Ovary (tissue), 9 donors: ENCODE results near the gene RGS7. TPM values are rescaled to one million over a fixed set of nuclear protein-coding genes. Genes with fewer than 3 reads are reported as not detected.
"Not testable (repeated sequence)": the region's sequence is repeated elsewhere in the genome, so short reads cannot be mapped to it uniquely, and the experiment has no call there.

Source experiments
- DNase-seq, 5 donors: peaks; one replicate each; pipeline ENCODE4 v3.0.0-alpha.2; 2019 to 2020
- H3K27ac ChIP-seq, 2 donors: fragments of 200-600 bp; one replicate each; pipeline versions ENCODE4 v1.5.1 to v1.8.0; 2019 to 2022
- H3K27me3 ChIP-seq: fragments of 200-600 bp; one replicate; pipeline ENCODE4 v1.8.0; 2022
- H3K36me3 ChIP-seq: fragments of 200-600 bp; sonication (generic); one replicate; pipeline ENCODE4 v1.5.1; 2019
- H3K4me1 ChIP-seq: one replicate; pipeline ENCODE4 v1.8.1; 2013; ENCODE audit warnings: mild to moderate bottlenecking, moderate library complexity; ENCODE audit not compliant: insufficient read depth
- H3K4me3 ChIP-seq: fragments of 200-600 bp; sonication (generic); one replicate; pipeline ENCODE4 v1.5.1; 2017
- H3K9me3 ChIP-seq, 2 donors: fragments of 200-600 bp in 1 of 2; sonication (generic) in 1 of 2; one replicate each; pipeline versions ENCODE4 v1.5.1 to v1.8.1; 2013 to 2019; ENCODE audit warnings: mild to moderate bottlenecking in 1 of 2, moderate library complexity in 1 of 2
- CTCF ChIP-seq, 3 donors: fragments of 450-650 bp in 2 of 3; fragments of 200-600 bp in 1 of 3; IDR thresholded peaks; one replicate each; pipeline versions ENCODE4 v1.5.1 to v1.8.0; 2016 to 2022; ENCODE audit warnings: antibody characterized with exemption in 3 of 3, mild to moderate bottlenecking in 1 of 3
- EP300 ChIP-seq: sonication (generic); formaldehyde crosslinking; IDR thresholded peaks from one replicate; pipeline ENCODE4 v1.6.1; 2017; ENCODE audit warnings: antibody characterized with exemption
- POLR2A ChIP-seq: fragments of 450-650 bp; IDR thresholded peaks from one replicate; pipeline ENCODE4 v1.6.1; 2017; ENCODE audit warnings: antibody characterized with exemption, mild to moderate bottlenecking, moderate library complexity
- WGBS, 3 donors: extraction: QIAGEN DNeasy Blood & Tissue Kit in 1 of 3; methylation state at CpG; one replicate each; pipeline versions ENCODE4 v1.1.5 to v1.1.7; 2013 to 2017; 5-methylcytosine and 5-hydroxymethylcytosine counted together
- intact Hi-C, 4 donors: fragments of 100-400 bp; cut with DNase I; formaldehyde crosslinking; loops; one replicate each; pipeline versions ENCODE4 v1.11.0 to v1.15.1; 2022 to 2023
- polyA plus RNA-seq, 2 donors: library from polyadenylated mRNA; stranded (reverse); fragments of 200-250 nt in 1 of 2; fragments of 350-450 nt in 1 of 2; fragmentation: Illumina TruSeq in 1 of 2; extraction: RNeasy Lipid Tissue Mini Kit (QIAGEN cat#74804) in 1 of 2; gene quantifications; one replicate each; pipeline ENCODE4 v1.2.3, GENCODE V29; 2013 to 2014
- total RNA-seq, 7 donors: library from RNA; depleted of rRNA in 2 of 7; stranded (reverse); fragments of >200 nt in 2 of 7; fragmentation: NEBNext Ultra II Directional in 3 of 7; extraction: Animal tissue kit (Norgen Biotek cat#: 25700) in 3 of 7; gene quantifications; one replicate each; pipeline versions ENCODE4 v1.1.0 to v1.2.4, GENCODE V29; 2016 to 2023
- donor health status: DM: no; HTN: no; CAD: no; lungs with moderate emphysema.
- donor health status: DM: no; HTN: no; CAD: no.
- donor health status: Bipolar disorder and iron deficiency.
- donor health status: DM: yes; HTN: yes; CAD: no.
- donor health status: DM: no; HTN: no; CAD: no.
- donor health status: DM: yes; HTN: yes; CAD: no.

The RGS7 gene
- total and polyA plus RNA-seq, 9 donors = 0.10 to 1.00 (median 0.37) TPM; not detected in 1

DNA sequence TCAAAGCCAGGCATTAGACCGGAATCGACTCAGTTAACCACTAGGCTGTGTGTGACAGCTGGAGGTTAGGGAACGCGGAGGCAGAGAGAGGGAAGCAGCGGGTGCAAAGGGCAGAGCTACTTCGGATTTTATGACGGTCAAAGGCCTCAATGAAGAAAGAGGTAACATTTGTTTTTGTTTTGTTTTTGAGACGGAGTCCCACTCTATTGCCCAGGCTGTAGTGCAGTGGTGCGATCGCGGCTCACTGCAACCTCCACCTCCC lies 468.3 kb downstream of the RGS7 start:
- H3K36me3 ChIP-seq = no peaks in the 10 kb centered on the region
- TF ChIP-seq POLR2A = no peak
- TF ChIP-seq CTCF (IDR thresholded peaks at IDR 0.05) = no peak
- no peak for TF ChIP-seq EP300

GRCh38 chr1:240888039-240888786 lies 468.8 kb downstream of the RGS7 start:
- Histone ChIP-seq H3K27me3 (no peaks in the 10 kb centered on the region), H3K27ac (no peak overlapping the region), H3K9me3 (no peaks in the 10 kb centered on the region), H3K36me3 (no peaks in the 10 kb centered on the region), H3K4me3 (no peak overlapping the region), H3K4me1 (no peaks in the 10 kb centered on the region)
- DNase-seq = no peak
- intact Hi-C loops = no loop called here
- WGBS, 3 donors = 53 to 56% (median 53%) methylated on average over 15 of the region's 15 CpGs
- peak in 1 of 3 donors; percentile 12 for TF ChIP-seq CTCF (IDR thresholded peaks at IDR 0.05)
- no peak for TF ChIP-seq POLR2A

More for the DNA sequence above, 468.3 kb downstream of the RGS7 start:
- WGBS, 3 donors = 92 to 95% (median 92%) methylated on average over 11 of the region's 11 CpGs
- H3K4me1 ChIP-seq = no peaks in the 10 kb centered on the region
- no peaks in the 10 kb centered on the region for H3K9me3 ChIP-seq
- H3K4me3 ChIP-seq = no peak overlapping the region
- no peak overlapping the region for H3K27ac ChIP-seq
- DNase-seq = no peak
- intact Hi-C loops = no loop called here
- no peaks in the 10 kb centered on the region for H3K27me3 ChIP-seq

DNA sequence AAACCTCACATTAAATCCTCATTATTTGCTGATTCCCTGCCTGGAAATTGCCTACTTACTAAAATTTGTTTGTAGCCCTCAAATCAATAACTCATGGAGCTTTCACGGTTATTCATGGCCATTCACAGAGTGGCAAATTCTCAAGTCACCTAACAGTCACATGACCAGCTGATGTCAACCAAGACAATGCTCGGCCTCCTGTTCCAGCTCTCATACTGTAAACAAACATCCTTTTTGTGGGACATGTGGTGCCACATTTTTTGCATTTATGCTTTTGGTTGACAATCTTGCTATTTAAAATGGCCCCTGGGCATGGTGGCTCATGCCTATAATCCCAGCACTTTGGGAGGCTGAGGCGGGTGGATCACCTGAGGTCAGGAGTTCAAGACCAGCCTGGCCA lies 473.5 kb downstream of the RGS7 start:
- no peak for TF ChIP-seq POLR2A
- TF ChIP-seq EP300 = no peak
- TF ChIP-seq CTCF (IDR thresholded peaks at IDR 0.05) = no peak
- Histone ChIP-seq H3K27me3 (no peaks in the 10 kb centered on the region), H3K4me3 (no peak overlapping the region), H3K4me1 (no peaks in the 10 kb centered on the region), H3K9me3 (no peaks in the 10 kb centered on the region), H3K27ac (no peak overlapping the region), H3K36me3 (no peaks in the 10 kb centered on the region)
- no peak for DNase-seq
- intact Hi-C loops = no loop called here
- WGBS, 3 donors = 84 to 93% (median 93%) methylated on average over 3 of the region's 3 CpGs

- H3K27ac ChIP-seq, H3K27me3 ChIP-seq, H3K4me3 ChIP-seq, DNase-seq, intact Hi-C loops, H3K36me3 ChIP-seq, H3K9me3 ChIP-seq, H3K4me1 ChIP-seq: not testable (repeated sequence)
- 91 to 96% (median 92%) methylated on average over 6 of the region's 6 CpGs for WGBS, 3 donors
Observed at GRCh38 chr1:240882656-240883308, 474.2 kb downstream of the RGS7 start.

- Histone ChIP-seq H3K36me3 (no peaks in the 10 kb centered on the region), H3K27me3 (no peaks in the 10 kb centered on the region), H3K27ac (no peak overlapping the region), H3K9me3 (no peaks in the 10 kb centered on the region), H3K4me1 (no peaks in the 10 kb centered on the region), H3K4me3 (no peak overlapping the region)
- no peak for DNase-seq
- WGBS, 3 donors = 90 to 97% (median 95%) methylated on average over 1 of the region's 1 CpG
- intact Hi-C loops = no loop called here
- TF ChIP-seq CTCF (IDR thresholded peaks at IDR 0.05) (no peak), EP300 (no peak), POLR2A (no peak)
Observed at GRCh38 chr1:240878631-240879030, 478.4 kb downstream of the RGS7 start.
